PC-9 (cell line): ENCODE measurements around the gene UGT1A3. TPM values are rescaled to one million over a fixed set of nuclear protein-coding genes. Genes with fewer than 3 reads are reported as not detected.

Experiments
- BruUV-seq: library from RNA; stranded (reverse); fragments of 400-500 nt; replicated peaks from 2 replicates; lab custom pipeline; 2021; lab: Mats Ljungman, UMichigan
- CTCF ChIA-PET: fragments of 300-600 bp; sonication (Branson Sonifier 250); formaldehyde crosslinking; loops from one replicate; lab custom pipeline; 2022; ENCODE audit warnings: antibody characterized with exemption; lab: Charles Lee
- POLR2A ChIA-PET: fragments of 300-600 bp; sonication (Branson Sonifier 250); formaldehyde crosslinking; loops from one replicate; lab custom pipeline; 2022; ENCODE audit warnings: antibody characterized with exemption; ENCODE audit not compliant: unreplicated experiment; lab: Charles Lee
- DNase-seq, 2 experiments: peaks; one replicate each; pipeline versions ENCODE4 v3.0.0 to v3.0.0-alpha.2; 2015 to 2022; ENCODE audit warnings: mixed read lengths in 1 of 2
- H2AFZ ChIP-seq: fragments of 200-600 bp; sonication (generic); 2 replicates; pipeline ENCODE4 v1.8.1; 2017; ENCODE audit warnings: antibody characterized with exemption
- H3F3A ChIP-seq: fragments of 200-600 bp; sonication (generic); 2 replicates; pipeline ENCODE4 v1.8.1; 2017; ENCODE audit warnings: antibody characterized with exemption, mild to moderate bottlenecking, low read depth; ENCODE audit not compliant: insufficient read depth
- H3K27ac ChIP-seq: fragments of 200-600 bp; sonication (generic); 2 replicates; pipeline ENCODE4 v1.6.1; 2016; ENCODE audit warnings: mixed run types
- H3K27me3 ChIP-seq: fragments of 200-600 bp; sonication (generic); 2 replicates; pipeline ENCODE4 v1.6.1; 2016; ENCODE audit warnings: low read depth, mixed run types; ENCODE audit not compliant: insufficient read depth
- H3K36me3 ChIP-seq: fragments of 200-600 bp; sonication (generic); 2 replicates; pipeline ENCODE4 v1.6.1; 2016; ENCODE audit warnings: low read depth, mixed run types
- H3K4me1 ChIP-seq: fragments of 200-600 bp; sonication (generic); replicated peaks from 2 replicates; pipeline ENCODE4 v1.6.1; 2016; ENCODE audit warnings: mixed run types; ENCODE audit not compliant: insufficient read depth
- H3K4me2 ChIP-seq: fragments of 200-600 bp; sonication (generic); 2 replicates; pipeline ENCODE4 v1.6.1; 2017; ENCODE audit warnings: mixed run types
- H3K4me3 ChIP-seq: fragments of 200-600 bp; sonication (generic); 2 replicates; pipeline ENCODE4 v1.6.1; 2016; ENCODE audit warnings: mixed run types
- H3K79me2 ChIP-seq: fragments of 200-600 bp; sonication (generic); 2 replicates; pipeline ENCODE4 v1.6.1; 2017; ENCODE audit warnings: low read depth, mixed run types
- H3K9me2 ChIP-seq: fragments of 200-600 bp; sonication (generic); 2 replicates; pipeline ENCODE4 v1.8.1; 2017; ENCODE audit warnings: mild to moderate bottlenecking; ENCODE audit not compliant: insufficient read depth
- H3K9me3 ChIP-seq: fragments of 200-600 bp; sonication (generic); 2 replicates; pipeline ENCODE4 v1.8.1; 2016; ENCODE audit warnings: low read depth; ENCODE audit not compliant: insufficient read depth
- H4K20me1 ChIP-seq: fragments of 200-600 bp; sonication (generic); 2 replicates; pipeline ENCODE4 v1.8.1; 2017; ENCODE audit not compliant: insufficient read depth
- EZH2 ChIP-seq: fragments of 200-600 bp; sonication (generic); IDR thresholded peaks from 2 replicates; pipeline ENCODE4 v1.8.0; 2017; ENCODE audit warnings: antibody characterized with exemption, low read depth
- intact Hi-C: fragments of 100-400 bp; cut with micrococcal nuclease; formaldehyde crosslinking; loops from one replicate; pipeline ENCODE4 v1.10.0; 2022; ENCODE audit not compliant: unreplicated experiment
- total RNA-seq: library from RNA; stranded (reverse); gene quantifications from 2 replicates; pipeline ENCODE4 v1.2.3, GENCODE V29; 2021
- TF ChIP-seq, protein P1 (sequence below): fragments of 200-600 bp; sonication (generic); conservative IDR thresholded peaks from 2 replicates; pipeline ENCODE4 v1.6.1; 2017; ENCODE audit warnings: mixed run types, antibody characterized with exemption, mild to moderate bottlenecking, moderate library complexity

The UGT1A3 gene
- total RNA-seq, 1 experiment from 2014 or later, result 67.1 TPM

DNA sequence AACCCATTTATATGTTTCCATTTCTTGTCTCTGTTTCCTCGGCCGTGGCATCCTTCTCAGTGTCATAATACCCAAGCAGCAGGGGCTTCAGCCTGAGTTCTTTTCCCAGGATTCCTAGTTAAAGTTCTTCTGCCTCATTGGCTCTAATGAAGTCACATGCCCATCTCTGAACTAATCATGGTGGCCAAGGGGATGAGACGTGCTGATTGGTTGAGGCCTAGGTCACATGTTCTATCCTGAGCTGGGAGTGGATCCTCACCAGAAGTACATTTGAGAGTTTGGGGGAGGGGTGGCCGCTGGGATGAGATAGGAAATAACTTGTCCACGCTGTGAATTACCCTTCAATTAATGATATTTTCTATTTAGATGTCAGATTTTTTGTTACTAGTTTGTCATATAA is 19.9 kb upstream of the UGT1A3 start:
- intact Hi-C loops, result loop anchor here (5.0 to 10.0 kb wide), 2 partner anchors 357 to 1276 kb away; partner anchors contain the start of gene DGKD
- Histone ChIP-seq H3K9me2 (no peaks in the 10 kb centered on the region), H3K27ac (peak overlapping the region; percentile 10; the same call in 1 of the 2 replicates), H3K9me3 (no peaks in the 10 kb centered on the region), H3K4me3 (no peak overlapping the region), H3K36me3 (peaks cover 92% of the 10 kb centered on the region), H3F3A (peaks cover 79% of the 10 kb centered on the region), H3K4me1 (peaks cover 75% of the 10 kb centered on the region), H4K20me1 (peaks cover 12% of the 10 kb centered on the region; the same call in 1 of the 2 replicates), H3K27me3 (no peaks in the 10 kb centered on the region), H3K4me2 (peak overlapping the region; percentile 10), H3K79me2 (peaks cover 100% of the 10 kb centered on the region), H2AFZ (no peak overlapping the region)
- ChIA-PET CTCF (no interaction called here), POLR2A (interaction anchor here (0.6 kb wide), 2 partner anchors 18 to 142 kb away, joined by 5 to 9 read pairs; no protein-coding TSS in a partner anchor)
- TF ChIP-seq, protein P1, sequence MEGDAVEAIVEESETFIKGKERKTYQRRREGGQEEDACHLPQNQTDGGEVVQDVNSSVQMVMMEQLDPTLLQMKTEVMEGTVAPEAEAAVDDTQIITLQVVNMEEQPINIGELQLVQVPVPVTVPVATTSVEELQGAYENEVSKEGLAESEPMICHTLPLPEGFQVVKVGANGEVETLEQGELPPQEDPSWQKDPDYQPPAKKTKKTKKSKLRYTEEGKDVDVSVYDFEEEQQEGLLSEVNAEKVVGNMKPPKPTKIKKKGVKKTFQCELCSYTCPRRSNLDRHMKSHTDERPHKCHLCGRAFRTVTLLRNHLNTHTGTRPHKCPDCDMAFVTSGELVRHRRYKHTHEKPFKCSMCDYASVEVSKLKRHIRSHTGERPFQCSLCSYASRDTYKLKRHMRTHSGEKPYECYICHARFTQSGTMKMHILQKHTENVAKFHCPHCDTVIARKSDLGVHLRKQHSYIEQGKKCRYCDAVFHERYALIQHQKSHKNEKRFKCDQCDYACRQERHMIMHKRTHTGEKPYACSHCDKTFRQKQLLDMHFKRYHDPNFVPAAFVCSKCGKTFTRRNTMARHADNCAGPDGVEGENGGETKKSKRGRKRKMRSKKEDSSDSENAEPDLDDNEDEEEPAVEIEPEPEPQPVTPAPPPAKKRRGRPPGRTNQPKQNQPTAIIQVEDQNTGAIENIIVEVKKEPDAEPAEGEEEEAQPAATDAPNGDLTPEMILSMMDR, result no peak
- TF ChIP-seq EZH2, result no peak
- no peak for DNase-seq
- no TSS peak for BruUV-seq

DNA sequence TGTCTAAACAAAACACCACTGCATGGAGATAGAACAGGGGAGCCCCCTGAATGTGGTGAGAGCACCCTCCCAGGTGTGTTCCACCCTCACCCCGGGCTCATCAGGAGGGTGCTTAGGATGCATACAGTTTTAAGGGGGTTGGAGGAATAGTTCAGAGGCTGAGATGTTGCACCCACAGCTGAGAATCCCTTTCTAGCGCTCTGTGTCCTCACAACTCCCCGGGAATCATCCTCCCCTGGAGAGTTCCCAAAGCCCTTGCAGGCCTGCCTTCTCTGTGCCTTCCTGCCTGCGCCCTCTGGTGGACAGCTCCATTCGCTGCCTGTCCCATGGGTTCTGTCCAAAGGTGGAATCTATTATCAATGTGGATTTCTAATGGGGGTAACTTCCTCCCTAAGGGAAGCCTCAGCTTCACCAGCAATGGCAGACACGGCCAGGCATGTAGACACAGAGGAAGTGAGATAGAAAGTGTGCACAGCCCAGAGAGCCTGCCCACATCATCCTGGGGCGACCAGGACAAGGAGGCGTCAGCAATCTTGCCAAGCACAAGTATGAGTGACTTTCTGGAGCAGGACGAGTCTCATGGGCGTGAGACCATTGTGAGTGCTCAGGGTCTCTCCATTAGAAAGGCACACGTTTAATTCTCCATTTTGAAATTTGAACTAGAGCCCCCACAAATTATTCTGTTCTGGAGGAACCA is 17.4 kb upstream of the UGT1A3 start:
- Histone ChIP-seq H3K27ac (peak overlapping the region; percentile 22; the same call in 1 of the 2 replicates), H3K9me3 (no peaks in the 10 kb centered on the region), H3K36me3 (peaks cover 97% of the 10 kb centered on the region), H2AFZ (no peak overlapping the region), H4K20me1 (peaks cover 12% of the 10 kb centered on the region; the same call in 1 of the 2 replicates), H3K4me1 (peaks cover 55% of the 10 kb centered on the region), H3K4me2 (no peak overlapping the region), H3K4me3 (no peak overlapping the region), H3K27me3 (no peaks in the 10 kb centered on the region), H3K79me2 (peaks cover 100% of the 10 kb centered on the region), H3F3A (peaks cover 78% of the 10 kb centered on the region), H3K9me2 (no peaks in the 10 kb centered on the region)
- intact Hi-C loops, result no loop called here
- ChIA-PET POLR2A (interaction anchor here (0.5 kb wide), 1 partner anchor 13 kb away, joined by 7 read pairs; no protein-coding TSS in a partner anchor), CTCF (interaction anchor here (0.6 kb wide), 2 partner anchors 145 to 463 kb away, joined by 3 read pairs; no protein-coding TSS in a partner anchor)
- peak; percentile 56 to 80 for DNase-seq
- BruUV-seq, result no TSS peak
- no peak for TF ChIP-seq EZH2
- TF ChIP-seq, protein P1, result peak; percentile 96

DNA sequence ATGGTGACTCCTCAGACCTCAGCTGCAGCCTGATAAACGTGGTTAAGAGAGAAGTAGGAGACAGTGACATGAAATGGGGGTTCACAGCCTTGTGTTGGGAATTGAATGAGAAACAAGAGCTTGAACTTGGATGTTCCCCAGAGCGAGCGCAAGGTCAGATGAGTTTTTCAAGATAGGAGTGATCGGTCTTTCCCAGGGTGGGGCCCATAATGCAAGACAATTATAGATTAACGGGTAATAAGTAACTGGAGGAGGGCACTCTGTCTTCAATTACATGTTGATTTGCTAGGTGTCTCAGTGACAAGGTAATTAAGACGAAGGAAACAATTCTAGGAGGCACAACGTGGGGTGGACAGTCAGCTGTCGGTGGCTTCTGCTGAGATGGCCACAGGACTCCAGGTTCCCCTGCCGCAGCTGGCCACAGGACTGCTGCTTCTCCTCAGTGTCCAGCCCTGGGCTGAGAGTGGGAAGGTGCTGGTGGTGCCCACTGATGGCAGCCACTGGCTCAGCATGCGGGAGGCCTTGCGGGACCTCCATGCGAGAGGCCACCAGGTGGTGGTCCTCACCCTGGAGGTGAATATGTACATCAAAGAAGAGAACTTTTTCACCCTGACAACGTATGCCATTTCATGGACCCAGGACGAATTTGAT is 16.1 kb upstream of the UGT1A3 start, which contains the start of gene UGT1A5:
TSS of gene UGT1A5 (plus strand) at position 297 of the 651 bp plus-strand sequence. CDS start at position 382, 85 bp downstream.
- H3K36me3 ChIP-seq, result peaks cover 97% of the 10 kb centered on the region
- ChIA-PET POLR2A (no interaction called here), CTCF (interaction anchor here (0.6 to 1.1 kb wide), 2 partner anchors 226 to 430 kb away, joined by 3 read pairs; no protein-coding TSS in a partner anchor)
- H3K4me1 ChIP-seq, result peaks cover 42% of the 10 kb centered on the region
- no peak within 1 kb of the TSS for H3K4me2 ChIP-seq
- no peaks in the 10 kb centered on the region for H3K9me3 ChIP-seq
- no peak for DNase-seq
- H3K27me3 ChIP-seq, result no peaks in the 10 kb centered on the region
- no peak within 1 kb of the TSS for H3K4me3 ChIP-seq
- TSS peak; percentile 0 for BruUV-seq
- H3K79me2 ChIP-seq, result peaks cover 100% of the 10 kb centered on the region
- peaks cover 8% of the 10 kb centered on the region; the same call in 1 of the 2 replicates for H4K20me1 ChIP-seq
- H3K27ac ChIP-seq, result peak within 1 kb of the TSS; percentile 22; the same call in 1 of the 2 replicates
- no peak within 1 kb of the TSS for H2AFZ ChIP-seq
- intact Hi-C loops, result no loop called here
- H3F3A ChIP-seq, result peaks cover 78% of the 10 kb centered on the region
- TF ChIP-seq EZH2, result no peak
- TF ChIP-seq, protein P1, result no peak
- no peaks in the 10 kb centered on the region for H3K9me2 ChIP-seq
